Measurements from ENCODE around the gene PPP3CA.

GRCh38 chr4:101254776-101255175, 92.5 kb downstream of the PPP3CA start:
- TF ChIP-seq CTCF (IDR thresholded peaks at IDR 0.05) (no peak), TCF7L2 (IDR thresholded peaks at IDR 0.05; ENCODE audit: low read depth, low read length) (no peak)
